ENCODE data around the gene IGLL5.

The IGLL5 gene

GRCh38 chr22:22847241-22847640 is 40.4 kb upstream of the IGLL5 start:
- TF ChIP-seq, protein P1, sequence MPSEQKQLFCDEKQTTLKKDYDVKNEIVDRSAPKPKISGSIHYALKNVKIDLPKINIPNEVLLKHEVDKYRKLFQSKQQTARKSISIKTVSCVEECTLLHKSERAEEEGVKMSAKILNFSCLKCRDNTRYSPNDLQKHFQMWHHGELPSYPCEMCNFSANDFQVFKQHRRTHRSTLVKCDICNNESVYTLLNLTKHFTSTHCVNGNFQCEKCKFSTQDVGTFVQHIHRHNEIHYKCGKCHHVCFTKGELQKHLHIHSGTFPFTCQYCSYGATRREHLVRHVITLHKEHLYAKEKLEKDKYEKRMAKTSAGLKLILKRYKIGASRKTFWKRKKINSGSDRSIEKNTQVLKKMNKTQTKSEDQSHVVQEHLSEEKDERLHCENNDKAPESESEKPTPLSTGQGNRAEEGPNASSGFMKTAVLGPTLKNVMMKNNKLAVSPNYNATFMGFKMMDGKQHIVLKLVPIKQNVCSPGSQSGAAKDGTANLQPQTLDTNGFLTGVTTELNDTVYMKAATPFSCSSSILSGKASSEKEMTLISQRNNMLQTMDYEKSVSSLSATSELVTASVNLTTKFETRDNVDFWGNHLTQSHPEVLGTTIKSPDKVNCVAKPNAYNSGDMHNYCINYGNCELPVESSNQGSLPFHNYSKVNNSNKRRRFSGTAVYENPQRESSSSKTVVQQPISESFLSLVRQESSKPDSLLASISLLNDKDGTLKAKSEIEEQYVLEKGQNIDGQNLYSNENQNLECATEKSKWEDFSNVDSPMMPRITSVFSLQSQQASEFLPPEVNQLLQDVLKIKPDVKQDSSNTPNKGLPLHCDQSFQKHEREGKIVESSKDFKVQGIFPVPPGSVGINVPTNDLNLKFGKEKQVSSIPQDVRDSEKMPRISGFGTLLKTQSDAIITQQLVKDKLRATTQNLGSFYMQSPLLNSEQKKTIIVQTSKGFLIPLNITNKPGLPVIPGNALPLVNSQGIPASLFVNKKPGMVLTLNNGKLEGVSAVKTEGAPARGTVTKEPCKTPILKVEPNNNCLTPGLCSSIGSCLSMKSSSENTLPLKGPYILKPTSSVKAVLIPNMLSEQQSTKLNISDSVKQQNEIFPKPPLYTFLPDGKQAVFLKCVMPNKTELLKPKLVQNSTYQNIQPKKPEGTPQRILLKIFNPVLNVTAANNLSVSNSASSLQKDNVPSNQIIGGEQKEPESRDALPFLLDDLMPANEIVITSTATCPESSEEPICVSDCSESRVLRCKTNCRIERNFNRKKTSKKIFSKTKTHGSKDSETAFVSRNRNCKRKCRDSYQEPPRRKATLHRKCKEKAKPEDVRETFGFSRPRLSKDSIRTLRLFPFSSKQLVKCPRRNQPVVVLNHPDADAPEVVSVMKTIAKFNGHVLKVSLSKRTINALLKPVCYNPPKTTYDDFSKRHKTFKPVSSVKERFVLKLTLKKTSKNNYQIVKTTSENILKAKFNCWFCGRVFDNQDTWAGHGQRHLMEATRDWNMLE (tag by site-specific recombination; conservative IDR thresholded peaks at IDR 0.05; ENCODE audit: low read depth): no peak
- TF ChIP-seq ZFP69B (tag by site-specific recombination; IDR thresholded peaks at IDR 0.05): no peak
- no peak for TF ChIP-seq ZNF114 (tag by site-specific recombination; IDR thresholded peaks at IDR 0.05)
- no peak for TF ChIP-seq ZNF571 (tag by site-specific recombination; IDR thresholded peaks at IDR 0.05)
- TF ChIP-seq REPIN1 (tag by site-specific recombination; IDR thresholded peaks at IDR 0.05; ENCODE audit: low read depth): no peak
- TF ChIP-seq, protein P2, sequence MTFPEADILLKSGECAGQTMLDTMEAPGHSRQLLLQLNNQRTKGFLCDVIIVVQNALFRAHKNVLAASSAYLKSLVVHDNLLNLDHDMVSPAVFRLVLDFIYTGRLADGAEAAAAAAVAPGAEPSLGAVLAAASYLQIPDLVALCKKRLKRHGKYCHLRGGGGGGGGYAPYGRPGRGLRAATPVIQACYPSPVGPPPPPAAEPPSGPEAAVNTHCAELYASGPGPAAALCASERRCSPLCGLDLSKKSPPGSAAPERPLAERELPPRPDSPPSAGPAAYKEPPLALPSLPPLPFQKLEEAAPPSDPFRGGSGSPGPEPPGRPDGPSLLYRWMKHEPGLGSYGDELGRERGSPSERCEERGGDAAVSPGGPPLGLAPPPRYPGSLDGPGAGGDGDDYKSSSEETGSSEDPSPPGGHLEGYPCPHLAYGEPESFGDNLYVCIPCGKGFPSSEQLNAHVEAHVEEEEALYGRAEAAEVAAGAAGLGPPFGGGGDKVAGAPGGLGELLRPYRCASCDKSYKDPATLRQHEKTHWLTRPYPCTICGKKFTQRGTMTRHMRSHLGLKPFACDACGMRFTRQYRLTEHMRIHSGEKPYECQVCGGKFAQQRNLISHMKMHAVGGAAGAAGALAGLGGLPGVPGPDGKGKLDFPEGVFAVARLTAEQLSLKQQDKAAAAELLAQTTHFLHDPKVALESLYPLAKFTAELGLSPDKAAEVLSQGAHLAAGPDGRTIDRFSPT (tag by site-specific recombination; IDR thresholded peaks at IDR 0.05): no peak
- TF ChIP-seq ZNF324 (tag by site-specific recombination; IDR thresholded peaks at IDR 0.05): no peak
- no peak for TF ChIP-seq ZNF18 (tag by site-specific recombination; IDR thresholded peaks at IDR 0.05)
- no peak for TF ChIP-seq ZNF394 (tag by site-specific recombination; IDR thresholded peaks at IDR 0.05; ENCODE audit: borderline replicate concordance)
- no peaks in the 10 kb centered on the region for H3K36me3 ChIP-seq (ENCODE audit: control insufficient read depth in 2 of 2, insufficient read depth in 1 of 2, low read length in 2 of 2)
- ChIA-PET POLR2A (no interaction called here), CTCF (interaction anchor here (0.6 to 6.8 kb wide), 24 partner anchors 8 to 280 kb away, joined by 3 to 76 read pairs (median 9); no protein-coding TSS in a partner anchor)
- H3K27ac ChIP-seq (ENCODE audit: extremely low read depth, low read depth, low read length): no peak overlapping the region
- no peaks in the 10 kb centered on the region for H3K9me3 ChIP-seq (ENCODE audit: control insufficient read depth, insufficient read depth, low read depth, low read length)
- no peaks in the 10 kb centered on the region for H3K4me1 ChIP-seq (ENCODE audit: control insufficient read depth, insufficient read depth, low read length)
- no peak overlapping the region for H3K4me3 ChIP-seq (ENCODE audit: low read depth, low read length)

- Histone ChIP-seq H3K4me3 (ENCODE audit: low read depth, low read length) (no peak overlapping the region), H3K4me1 (ENCODE audit: control insufficient read depth, insufficient read depth, low read length) (no peaks in the 10 kb centered on the region), H3K27ac (ENCODE audit: extremely low read depth, low read depth, low read length) (no peak overlapping the region), H3K36me3 (ENCODE audit: control insufficient read depth in 2 of 2, insufficient read depth in 1 of 2, low read length in 2 of 2) (no peaks in the 10 kb centered on the region), H3K9me3 (ENCODE audit: control insufficient read depth, insufficient read depth, low read depth, low read length) (no peaks in the 10 kb centered on the region)
- ChIA-PET CTCF (interaction anchor here (0.5 to 6.8 kb wide), 43 partner anchors 9 to 864 kb away, joined by 3 to 107 read pairs (median 6); no protein-coding TSS in a partner anchor), POLR2A (no interaction called here)
- TF ChIP-seq GLIS1 (tag by site-specific recombination; IDR thresholded peaks at IDR 0.05) (peak; percentile 69), FEZF1 (tag by site-specific recombination; IDR thresholded peaks at IDR 0.05) (no peak), SCRT1 (tag by site-specific recombination; IDR thresholded peaks at IDR 0.05; ENCODE audit: borderline replicate concordance) (peak; percentile 77; the same call in 1 of the 2 replicates), GLIS2 (tag by site-specific recombination; IDR thresholded peaks at IDR 0.05) (peak; percentile 48; the same call in 1 of the 2 replicates), SCRT2 (tag by site-specific recombination; IDR thresholded peaks at IDR 0.05) (peak; percentile 96), ZNF837 (tag by site-specific recombination; IDR thresholded peaks at IDR 0.05) (no peak), ZBTB17 (tag by site-specific recombination; IDR thresholded peaks at IDR 0.05) (peak; percentile 82), ZNF654 (tag by site-specific recombination; IDR thresholded peaks at IDR 0.05; ENCODE audit: low read depth) (peak; percentile 68)
- TF ChIP-seq, protein P3, sequence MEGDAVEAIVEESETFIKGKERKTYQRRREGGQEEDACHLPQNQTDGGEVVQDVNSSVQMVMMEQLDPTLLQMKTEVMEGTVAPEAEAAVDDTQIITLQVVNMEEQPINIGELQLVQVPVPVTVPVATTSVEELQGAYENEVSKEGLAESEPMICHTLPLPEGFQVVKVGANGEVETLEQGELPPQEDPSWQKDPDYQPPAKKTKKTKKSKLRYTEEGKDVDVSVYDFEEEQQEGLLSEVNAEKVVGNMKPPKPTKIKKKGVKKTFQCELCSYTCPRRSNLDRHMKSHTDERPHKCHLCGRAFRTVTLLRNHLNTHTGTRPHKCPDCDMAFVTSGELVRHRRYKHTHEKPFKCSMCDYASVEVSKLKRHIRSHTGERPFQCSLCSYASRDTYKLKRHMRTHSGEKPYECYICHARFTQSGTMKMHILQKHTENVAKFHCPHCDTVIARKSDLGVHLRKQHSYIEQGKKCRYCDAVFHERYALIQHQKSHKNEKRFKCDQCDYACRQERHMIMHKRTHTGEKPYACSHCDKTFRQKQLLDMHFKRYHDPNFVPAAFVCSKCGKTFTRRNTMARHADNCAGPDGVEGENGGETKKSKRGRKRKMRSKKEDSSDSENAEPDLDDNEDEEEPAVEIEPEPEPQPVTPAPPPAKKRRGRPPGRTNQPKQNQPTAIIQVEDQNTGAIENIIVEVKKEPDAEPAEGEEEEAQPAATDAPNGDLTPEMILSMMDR (tag by site-specific recombination; IDR thresholded peaks at IDR 0.05): peak; percentile 81
Measured at GRCh38 chr22:22848364-22848866, 39.2 kb upstream of the IGLL5 start.
